CD4-positive, alpha-beta T cell treated with Interleukin-15 for 4 hours (primary cell): ENCODE results near the gene SLIT3.

ENCODE experiments used
- DNase-seq: peaks from one replicate; pipeline ENCODE4 v3.0.0-alpha.2; 2020; ENCODE audit warnings: low spot score

SLIT3 gene

GRCh38 chr5:168701641-168702040 is 599.3 kb downstream of the SLIT3 start:
- DNase-seq: no peak

- DNase-seq: no peak
Measured at GRCh38 chr5:168699002-168699401, 601.9 kb downstream of the SLIT3 start.

GRCh38 chr5:168697034-168697720 is 603.8 kb downstream of the SLIT3 start:
- DNase-seq: no peak

DNA sequence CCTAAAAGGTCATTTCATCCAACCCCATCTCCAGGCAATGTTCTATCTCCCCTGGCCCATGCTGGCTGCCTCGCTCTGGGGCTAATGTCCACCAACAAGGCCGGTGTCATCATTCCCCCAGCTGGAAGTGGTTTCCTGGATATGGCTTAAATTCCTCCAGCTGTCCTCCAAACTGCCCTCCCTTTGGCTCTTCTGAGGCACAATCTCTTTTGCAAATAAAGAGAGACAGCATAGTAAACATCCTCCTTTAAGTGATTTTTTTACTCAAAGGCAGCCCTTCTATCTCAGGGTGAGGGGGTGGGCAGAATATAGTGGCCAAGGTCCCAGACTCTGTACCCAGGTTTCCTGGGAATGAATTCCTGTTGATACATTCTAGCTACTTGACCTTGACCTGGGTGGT is 604.3 kb downstream of the SLIT3 start:
- DNase-seq: no peak

DNA sequence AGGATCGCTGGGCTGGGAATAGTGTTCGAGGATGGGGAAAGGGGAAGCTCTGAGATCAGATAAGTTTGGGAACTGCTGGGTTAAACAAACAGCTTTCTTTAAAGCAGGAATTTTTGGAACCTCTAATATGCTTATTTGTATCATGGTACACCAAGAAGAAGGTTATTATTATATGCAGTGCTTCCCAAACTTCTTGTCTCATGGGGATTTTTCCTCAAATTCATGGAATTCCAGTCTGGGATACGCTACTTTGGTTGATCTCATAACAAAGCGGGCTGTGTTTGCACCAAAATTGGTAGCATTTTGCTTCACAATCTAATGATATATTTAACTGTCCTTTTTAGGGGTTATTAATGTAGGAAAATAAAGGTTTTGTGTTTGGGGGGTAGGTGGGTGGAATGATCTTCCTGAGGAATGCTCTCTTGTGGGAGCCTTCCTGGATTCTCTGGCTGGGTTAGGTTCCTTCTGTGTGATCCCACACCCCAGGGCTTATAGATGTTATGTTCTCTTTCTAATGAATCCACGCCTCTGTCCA is 605.6 kb downstream of the SLIT3 start:
- DNase-seq: no peak

DNA sequence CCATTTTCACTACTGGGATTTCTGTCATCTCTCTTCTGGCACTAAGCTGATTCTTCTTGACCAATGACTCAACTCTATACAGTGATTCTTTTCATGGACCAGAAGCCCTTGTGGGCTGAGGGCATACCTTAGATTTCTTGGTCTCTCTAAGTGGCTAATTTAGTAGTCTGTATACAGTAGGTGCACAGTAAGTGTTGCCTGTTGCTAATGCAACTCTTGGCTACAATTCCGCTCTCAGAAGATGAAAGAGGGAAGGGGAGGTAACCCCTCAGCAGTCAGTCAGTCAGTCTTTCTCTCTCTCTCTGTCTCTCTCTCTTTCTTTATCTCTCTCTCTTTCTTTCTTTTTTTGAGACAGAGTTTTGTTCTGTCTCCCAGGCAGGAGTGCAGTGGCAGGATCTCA is 606.6 kb downstream of the SLIT3 start:
- no peak for DNase-seq

- no peak for DNase-seq
Measured at GRCh38 chr5:168693883-168694282, 607.1 kb downstream of the SLIT3 start.

DNA sequence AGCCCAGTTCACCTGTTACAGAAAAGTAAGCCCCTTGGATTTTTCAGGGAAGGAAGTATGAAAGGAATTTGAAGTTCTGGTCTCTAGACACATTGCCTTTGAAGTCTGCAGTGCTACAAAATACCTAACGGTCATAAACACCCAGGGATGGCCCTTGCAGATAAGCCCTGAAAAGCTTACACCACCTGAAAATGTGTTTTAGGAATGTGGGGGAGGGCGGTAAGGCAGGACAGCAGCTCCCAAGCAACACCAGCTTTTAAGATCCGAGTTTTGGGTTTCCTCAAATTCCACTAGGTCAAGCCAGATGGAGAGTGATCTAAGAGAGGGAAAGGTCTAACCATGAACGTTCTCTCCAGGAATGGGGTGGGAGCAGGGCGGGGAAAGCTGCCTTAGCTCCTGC is 607.6 kb downstream of the SLIT3 start:
- DNase-seq: no peak

DNA sequence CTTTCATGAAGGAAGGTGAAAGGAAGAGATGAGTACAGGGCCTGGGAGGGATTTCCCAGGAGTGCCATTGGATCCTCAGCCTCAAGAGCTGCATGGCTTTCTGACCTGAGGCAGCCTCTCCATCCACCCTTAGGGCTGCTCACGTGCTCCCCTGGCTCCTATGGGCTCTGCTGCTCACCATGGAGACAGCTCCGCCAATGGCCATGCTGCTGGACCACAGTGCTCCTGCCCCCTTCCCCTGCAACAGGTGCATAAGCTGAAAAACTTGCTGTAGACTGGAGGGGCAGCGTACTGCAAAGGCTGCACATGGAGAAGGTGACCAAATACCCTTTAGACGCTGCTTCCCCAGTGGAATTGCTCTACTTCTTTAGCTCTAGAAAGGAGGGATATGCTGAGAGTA is 609.0 kb downstream of the SLIT3 start:
- DNase-seq: no peak

GRCh38 chr5:168689260-168689659 is 611.7 kb downstream of the SLIT3 start:
- no peak for DNase-seq

- DNase-seq: no peak
Measured at GRCh38 chr5:168686837-168687236, 614.1 kb downstream of the SLIT3 start.

GRCh38 chr5:168685566-168685965 is 615.4 kb downstream of the SLIT3 start:
- no peak for DNase-seq

GRCh38 chr5:168683927-168684295 is 617.0 kb downstream of the SLIT3 start:
- no peak for DNase-seq

DNA sequence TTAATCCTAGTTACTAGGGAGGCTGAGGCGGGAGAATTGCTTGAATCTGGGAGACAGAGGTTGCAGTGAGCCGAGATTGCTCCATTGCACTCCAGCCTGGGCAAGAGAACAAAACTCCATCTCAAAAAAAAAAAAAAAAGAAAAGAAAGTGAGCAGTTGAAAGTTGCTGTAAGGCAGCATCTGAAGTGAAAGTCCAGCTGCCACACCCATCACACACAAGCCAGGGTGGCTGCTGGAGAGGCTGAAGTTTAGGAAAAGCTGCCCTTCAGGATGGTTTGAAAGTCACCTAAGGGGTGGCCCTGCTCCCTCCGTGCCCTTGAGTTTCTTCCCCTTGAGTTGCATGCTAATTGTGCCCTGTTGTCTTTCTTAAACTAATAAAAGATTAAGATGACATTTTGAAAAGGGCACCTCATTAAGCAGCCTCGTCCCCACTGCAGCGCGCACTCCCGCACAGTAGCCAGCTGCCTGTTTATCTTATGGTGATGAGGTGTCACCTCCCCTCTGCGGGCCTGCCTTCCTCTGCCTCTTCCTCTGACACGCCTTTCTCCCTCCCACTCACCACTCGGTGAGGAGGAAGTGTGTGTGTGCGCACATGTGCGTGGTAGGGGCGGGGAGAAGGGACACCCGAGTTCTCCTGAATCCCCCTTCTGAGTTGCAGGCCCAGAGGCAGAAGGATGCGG is 617.6 kb downstream of the SLIT3 start:
- DNase-seq: peak; percentile 16

DNA sequence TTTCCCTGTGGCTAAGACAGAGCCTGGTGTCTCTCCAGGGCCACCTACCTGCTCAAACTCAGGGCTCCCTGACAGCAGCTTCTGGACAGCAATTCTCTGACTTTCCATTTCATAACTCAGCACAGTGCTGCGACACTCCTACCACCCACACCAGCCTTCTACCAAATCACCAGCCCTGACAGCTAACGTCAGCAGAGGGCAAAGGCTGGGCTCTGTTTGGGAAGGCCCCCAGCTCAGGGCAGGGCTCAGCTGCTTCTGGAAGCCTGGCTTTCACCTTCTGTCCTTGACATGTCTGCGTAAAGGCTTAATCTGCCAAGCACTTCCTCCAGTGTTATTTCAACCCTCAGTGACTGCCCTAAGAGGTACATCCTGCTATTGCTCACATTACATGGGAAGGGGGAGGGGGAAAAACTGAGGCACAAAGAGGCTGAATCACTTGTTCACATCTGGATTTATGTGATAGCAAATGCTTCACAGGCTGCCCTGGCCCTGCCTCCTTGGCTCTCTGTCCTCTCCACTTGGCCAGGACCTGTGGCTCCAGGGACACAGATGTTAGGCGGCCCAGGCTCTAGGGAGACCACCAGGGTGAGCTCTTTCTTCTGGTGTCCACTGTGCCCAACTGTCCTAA is 619.3 kb downstream of the SLIT3 start:
- no peak for DNase-seq

GRCh38 chr5:168680395-168680794 is 620.5 kb downstream of the SLIT3 start:
- DNase-seq: no peak

DNA sequence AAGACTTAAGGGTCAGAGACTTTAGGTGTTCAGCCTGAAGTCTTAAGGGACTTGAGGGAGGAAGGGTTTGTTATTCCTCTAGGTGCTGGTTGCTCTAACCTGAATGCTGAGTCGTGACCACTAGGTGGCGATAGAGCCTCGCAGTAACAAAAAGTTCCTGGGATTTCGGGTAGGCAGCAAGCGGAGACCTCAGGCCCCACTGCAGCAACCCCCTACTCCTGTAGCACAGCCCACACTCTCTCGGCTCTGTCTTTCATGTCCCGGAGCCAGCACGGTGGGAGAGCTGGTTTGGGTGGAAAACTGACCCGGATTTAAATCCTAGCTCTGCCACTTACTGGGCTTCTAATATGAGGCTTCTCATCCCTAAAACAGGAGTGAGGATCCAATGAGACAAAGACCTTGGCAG is 621.4 kb downstream of the SLIT3 start:
- peak; percentile 56 for DNase-seq

DNA sequence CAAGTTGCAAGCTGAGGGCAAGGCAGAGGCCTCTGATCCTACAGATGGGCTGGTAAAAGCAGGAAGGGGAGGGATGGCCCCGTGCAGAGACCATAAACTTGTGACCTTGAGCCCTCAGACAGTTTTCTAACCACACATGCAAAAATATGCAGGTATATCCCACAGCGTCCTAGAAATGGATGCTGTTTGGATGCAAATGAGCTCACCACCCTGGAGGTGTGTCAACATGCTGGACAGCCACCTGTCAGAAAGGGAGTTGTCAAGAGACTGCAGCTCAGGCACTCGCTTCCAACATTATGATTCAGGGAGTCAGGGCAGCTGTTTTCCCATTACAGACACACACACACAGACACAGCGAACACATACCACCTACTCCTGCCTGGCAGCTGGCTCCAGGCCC is 624.4 kb downstream of the SLIT3 start:
- no peak for DNase-seq

DNA sequence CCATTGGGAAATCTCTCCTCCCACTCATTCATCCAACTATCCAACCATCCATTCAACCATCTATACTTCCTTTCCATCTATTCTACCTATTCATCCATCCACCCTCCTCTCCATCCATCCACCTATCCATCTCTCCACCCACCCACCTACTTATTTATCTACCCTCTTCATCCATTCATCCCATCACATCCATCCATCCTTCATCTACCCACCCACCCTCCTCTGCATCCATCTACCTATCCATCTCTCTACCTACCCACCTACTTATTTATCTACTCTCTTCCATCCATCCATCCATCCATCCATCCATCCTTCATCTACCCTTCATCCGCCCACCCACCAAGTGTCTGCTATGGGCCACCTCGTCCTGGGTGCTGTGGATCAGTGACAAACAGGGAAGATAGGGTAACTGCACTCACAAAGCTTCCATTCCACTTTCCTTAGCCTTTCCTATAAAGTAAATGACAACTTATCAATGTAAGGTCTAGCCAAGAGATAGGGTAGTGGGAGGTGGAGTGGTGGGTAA is 625.0 kb downstream of the SLIT3 start:
- no peak for DNase-seq

DNA sequence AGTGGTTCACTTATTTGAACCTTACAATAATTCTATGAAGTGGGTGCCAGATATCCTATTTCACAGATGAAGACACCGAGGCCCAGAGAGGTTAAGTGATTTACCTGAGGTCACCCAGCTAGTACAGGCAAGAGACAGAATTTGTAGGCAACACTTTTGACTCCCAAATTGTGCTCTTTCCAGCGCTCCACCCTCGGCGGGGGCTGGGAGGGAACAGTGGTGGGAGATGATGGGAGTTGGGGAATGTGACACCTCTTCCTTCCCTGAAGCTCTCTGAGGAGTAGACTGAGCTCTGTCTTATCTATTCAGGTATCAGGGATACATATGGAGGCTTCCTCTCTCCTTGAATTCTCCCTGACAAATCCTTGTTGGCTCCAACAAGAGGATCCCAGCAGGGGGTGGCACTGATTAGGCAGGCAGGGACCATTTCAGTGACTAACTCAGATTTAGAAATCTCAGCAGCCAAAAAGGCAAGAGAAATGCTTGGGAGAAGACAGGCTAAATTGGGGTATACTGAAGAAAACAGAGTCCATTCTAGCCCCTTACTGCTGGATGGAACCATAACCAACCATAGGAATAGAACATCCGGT is 626.0 kb downstream of the SLIT3 start:
- no peak for DNase-seq

GRCh38 chr5:168672888-168673287 is 628.1 kb downstream of the SLIT3 start:
- DNase-seq: no peak

DNA sequence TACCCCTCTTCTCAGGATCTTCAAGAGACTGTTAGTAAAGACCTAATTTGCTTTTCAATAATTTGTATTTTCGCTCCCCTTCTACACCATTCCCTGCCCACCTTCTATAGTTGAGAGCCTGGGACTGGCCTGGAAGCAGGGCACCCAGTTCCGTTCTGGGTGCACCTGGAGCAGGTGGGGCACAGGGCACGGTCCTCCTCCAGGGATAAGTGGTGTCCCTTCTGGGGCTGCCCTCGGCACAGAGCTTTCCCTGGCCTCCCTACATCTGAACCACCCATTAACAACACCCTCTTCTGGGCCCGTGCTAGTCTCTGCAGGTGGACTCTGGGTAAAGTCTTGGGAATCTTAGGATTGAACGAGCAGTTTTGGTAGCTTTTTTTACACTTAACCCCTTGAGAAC is 628.9 kb downstream of the SLIT3 start:
- no peak for DNase-seq
